K562 (cell line): ENCODE results near the gene YTHDF1. TPM values are rescaled to one million over a fixed set of nuclear protein-coding genes. Genes with fewer than 3 reads are reported as not detected.

Source experiments
- ATAC-seq: fragments of 200-7000 bp; cut with Tn5 transposase; 3 replicates; pipeline ENCODE4 v1.9.1; 2020; ENCODE audit warnings: moderate library complexity
- BruUV-seq: library from RNA; stranded (reverse); fragments of 400-500 nt; replicated peaks from 2 replicates; lab custom pipeline; 2021; lab: Mats Ljungman, UMichigan
- CTCF ChIA-PET: fragments of 300-600 bp; formaldehyde crosslinking; extraction: SDS; loops from one replicate; lab custom pipeline; 2021; ENCODE audit warnings: low intra/inter-chr PET ratio; lab: Yijun Ruan, JAX
- POLR2A ChIA-PET: fragments of 300-600, 350-650 bp; sonication (Branson Sonifier 250); formaldehyde crosslinking; extraction: SDS; loops from one replicate; lab custom pipeline; 2021; ENCODE audit warnings: antibody characterized with exemption, inconsistent platforms; lab: Yijun Ruan, JAX
- DNase-seq, 4 experiments: peaks; one replicate each; pipeline versions ENCODE4 v3.0.0 to v3.0.0-alpha.2; 2011 to 2018; ENCODE audit warnings: low spot score in 3 of 4, mixed read lengths in 3 of 4; ENCODE audit errors: extremely low read depth in 1 of 4
- FAIRE-seq: peaks from 2 replicates; lab custom pipeline; 2011; peaks lifted over from hg19 to GRCh38; lab: Jason Lieb, UNC
- H2AFZ ChIP-seq: 2 replicates; pipeline ENCODE4 v1.6.0; 2011; ENCODE audit warnings: low read depth, low read length, control low read depth, inconsistent platforms
- H3K27ac ChIP-seq: fragments of 200-600 bp; 3 replicates; pipeline ENCODE4 v1.8.0; 2011; ENCODE audit warnings: low read depth, mild to moderate bottlenecking, control low read depth, inconsistent platforms, low read length, moderate library complexity, mixed read lengths; ENCODE audit errors: extremely low read depth
- H3K27me3 ChIP-seq, 2 experiments: fragments of 300-600 bp in 1 of 2; 2 replicates in 1 of 2; 3 replicates in 1 of 2; pipeline versions ENCODE4 v1.6.0 to v1.8.0; 2011; ENCODE audit warnings: inconsistent platforms in 2 of 2, low read length in 2 of 2, mild to moderate bottlenecking in 1 of 2, mixed read lengths in 1 of 2, moderate library complexity in 1 of 2; ENCODE audit not compliant: control insufficient read depth in 2 of 2, insufficient read depth in 2 of 2
- H3K36me3 ChIP-seq: fragments of 300-600 bp; 3 replicates; pipeline ENCODE4 v1.8.0; 2011; ENCODE audit warnings: mild to moderate bottlenecking, low read length, inconsistent platforms; ENCODE audit not compliant: control insufficient read depth, insufficient read depth
- H3K4me1 ChIP-seq, 2 experiments: fragments of 200-600 bp in 1 of 2; replicated peaks in 1 of 2; 2 replicates in 1 of 2; 3 replicates in 1 of 2; pipeline versions ENCODE4 v1.5.1 to v1.8.0; 2011; ENCODE audit warnings: inconsistent platforms in 2 of 2, low read length in 2 of 2, mild to moderate bottlenecking in 1 of 2, mixed read lengths in 1 of 2, moderate library complexity in 1 of 2; ENCODE audit not compliant: control insufficient read depth in 2 of 2, insufficient read depth in 2 of 2
- H3K4me2 ChIP-seq: 2 replicates; pipeline ENCODE4 v1.6.1; 2011; ENCODE audit warnings: low read length, control low read depth, inconsistent platforms, mixed read lengths; ENCODE audit not compliant: insufficient read depth
- H3K4me3 ChIP-seq: fragments of 200-600 bp; sonication (generic), shearing (Covaris generic); 2 replicates; pipeline ENCODE4 v1.5.1; 2016; ENCODE audit warnings: control low read depth, inconsistent platforms
- H3K79me2 ChIP-seq: fragments of 200-600 bp; 3 replicates; pipeline ENCODE4 v1.8.0; 2011; ENCODE audit warnings: low read length, inconsistent platforms; ENCODE audit not compliant: control insufficient read depth, insufficient read depth
- H3K9ac ChIP-seq, 2 experiments: 2 replicates each; pipeline versions ENCODE4 v1.6.0 to v1.6.1; 2011; ENCODE audit warnings: low read depth in 2 of 2, low read length in 2 of 2, control low read depth in 1 of 2, inconsistent platforms in 1 of 2, mild to moderate bottlenecking in 1 of 2, mixed read lengths in 1 of 2; ENCODE audit not compliant: insufficient read depth in 1 of 2
- H3K9me1 ChIP-seq: one replicate; pipeline ENCODE4 v1.6.0; 2011; ENCODE audit warnings: inconsistent platforms, mild to moderate bottlenecking, low read length, moderate library complexity; ENCODE audit not compliant: control insufficient read depth, insufficient read depth
- H3K9me3 ChIP-seq: replicated peaks from 2 replicates; pipeline ENCODE4 v1.5.1; 2011; ENCODE audit warnings: low read depth, low read length, inconsistent platforms; ENCODE audit not compliant: control insufficient read depth, insufficient read depth
- H4K20me1 ChIP-seq: replicated peaks from 2 replicates; pipeline ENCODE4 v1.6.1; 2011; ENCODE audit warnings: low read length, inconsistent platforms, mixed read lengths; ENCODE audit not compliant: control insufficient read depth, insufficient read depth
- C11orf30 ChIP-seq: fragments of 450-650 bp; IDR thresholded peaks from 2 replicates; pipeline ENCODE4 v1.6.1; 2016; ENCODE audit warnings: low read depth, mild to moderate bottlenecking
- ELF2 ChIP-seq: fragments of 250-450 bp; sonication (Bioruptor Pico); IDR thresholded peaks from 2 replicates; pipeline ENCODE4 v1.5.0; 2021; ENCODE audit warnings: mild to moderate bottlenecking
- KLF16 ChIP-seq: IDR thresholded peaks from 2 replicates; pipeline ENCODE4 v1.6.1; 2016; ENCODE audit warnings: antibody characterized with exemption
- NCOA1 ChIP-seq: fragments of 450-650 bp; IDR thresholded peaks from 2 replicates; pipeline ENCODE4 v1.6.1; 2016; ENCODE audit warnings: low read depth
- WGBS: fragments of 100-300 bp; shearing (Covaris generic); methylation state at CpG from one replicate; pipeline ENCODE4 v1.1.6; 2016; ENCODE audit warnings: low coverage, mixed read lengths; ENCODE audit not compliant: insufficient coverage; ENCODE audit errors: missing lambda C conversion rate; 5-methylcytosine and 5-hydroxymethylcytosine counted together
- in situ Hi-C: fragments of 300-500 bp; cut with MboI; formaldehyde crosslinking; loops from 4 replicates; pipeline ENCODE4 v1.15.0; 2018; ENCODE audit warnings: inconsistent platforms, mixed read lengths
- intact Hi-C: fragments of 100-400 bp; cut with micrococcal nuclease; formaldehyde crosslinking; loops from 2 replicates; pipeline ENCODE4 v1.14.2; 2022
- polyA plus RNA-seq, 8 experiments: library from polyadenylated mRNA; depleted of rRNA in 4 of 8; stranded (reverse) in 5 of 8; unstranded in 3 of 8; fragments of >200 nt; fragmentation: Nextera tagmentation in 2 of 8; fragmentation: Illumina TruSeq in 1 of 8; extraction: Ambion mirVana in 2 of 8; extraction: Trizol in 1 of 8; gene quantifications; 2 replicates each; pipeline versions ENCODE4 v1.2.1 to v1.2.3, GENCODE V29; 2011 to 2014; ENCODE audit warnings: inconsistent platforms in 1 of 8, missing spikeins in 1 of 8
- total RNA-seq, 7 experiments: library from RNA; depleted of rRNA in 6 of 7; stranded (reverse); fragments of >200 nt in 6 of 7; fragmentation: Illumina TruSeq in 2 of 7; extraction: Trizol in 2 of 7; gene quantifications; 2 replicates each; pipeline versions ENCODE4 v1.2.1 to v1.2.3, GENCODE V29; 2011 to 2021; ENCODE audit warnings: low replicate concordance in 1 of 7
- TF ChIP-seq, protein P1 (sequence below): fragments of 450-650 bp; formaldehyde crosslinking; IDR thresholded peaks from 2 replicates; pipeline ENCODE4 v1.4.0; 2020; ENCODE audit warnings: mild to moderate bottlenecking, moderate library complexity
- TF ChIP-seq, protein P2 (sequence below): sonication (generic); formaldehyde crosslinking; IDR thresholded peaks from 2 replicates; pipeline ENCODE4 v1.8.0; 2023; ENCODE audit warnings: missing genetic modification reagents, mild to moderate bottlenecking, borderline replicate concordance
- TF ChIP-seq, protein P3 (sequence below): sonication (generic); formaldehyde crosslinking; IDR thresholded peaks from 2 replicates; pipeline ENCODE4 v1.9.0; 2022; ENCODE audit warnings: mild to moderate bottlenecking, missing genetic modification reagents

YTHDF1 gene
- total and polyA plus RNA-seq, 9 of the 15 experiments (the other 6 are each of a cell fraction or from before 2014, with no cell fraction given), result 10.1 to 42.4 (median 27.8) TPM

DNA sequence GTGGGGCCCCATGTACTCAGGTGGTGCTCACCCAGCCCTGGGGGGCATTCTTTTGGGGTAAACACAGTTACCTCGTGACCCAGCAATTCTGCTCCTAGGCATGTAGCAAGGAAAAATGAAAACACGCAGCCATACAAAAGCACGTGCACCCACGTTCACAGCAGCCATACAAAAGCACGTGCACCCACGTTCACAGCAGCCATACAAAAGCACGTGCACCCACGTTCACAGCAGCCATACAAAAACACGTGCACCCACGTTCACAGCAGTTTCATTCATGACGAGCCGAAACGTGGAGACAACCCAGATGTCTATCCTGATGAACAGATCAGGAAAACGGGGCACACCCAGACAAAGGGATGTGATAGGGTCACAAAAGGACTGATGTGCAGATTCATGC, 57.1 kb downstream of the YTHDF1 start:
- H3K27me3 ChIP-seq, result peaks cover 15 to 75% of the 10 kb centered on the region in 2 experiments
- POLR2A ChIA-PET, result no interaction called here

More for the DNA sequence above, 57.1 kb downstream of the YTHDF1 start:
- no peaks in the 10 kb centered on the region for H3K9me1 ChIP-seq
- no peak for DNase-seq
- no peaks in the 10 kb centered on the region for H3K9me3 ChIP-seq
- no peak overlapping the region for H3K4me2 ChIP-seq
- no peak overlapping the region for H3K4me3 ChIP-seq
- H4K20me1 ChIP-seq, result no peaks in the 10 kb centered on the region; the same call in none of the 2 replicates
- H3K9ac ChIP-seq, result no peak overlapping the region
- WGBS, result 0% methylated on average over 13 of the region's 14 CpGs
- TF ChIP-seq, protein P1, sequence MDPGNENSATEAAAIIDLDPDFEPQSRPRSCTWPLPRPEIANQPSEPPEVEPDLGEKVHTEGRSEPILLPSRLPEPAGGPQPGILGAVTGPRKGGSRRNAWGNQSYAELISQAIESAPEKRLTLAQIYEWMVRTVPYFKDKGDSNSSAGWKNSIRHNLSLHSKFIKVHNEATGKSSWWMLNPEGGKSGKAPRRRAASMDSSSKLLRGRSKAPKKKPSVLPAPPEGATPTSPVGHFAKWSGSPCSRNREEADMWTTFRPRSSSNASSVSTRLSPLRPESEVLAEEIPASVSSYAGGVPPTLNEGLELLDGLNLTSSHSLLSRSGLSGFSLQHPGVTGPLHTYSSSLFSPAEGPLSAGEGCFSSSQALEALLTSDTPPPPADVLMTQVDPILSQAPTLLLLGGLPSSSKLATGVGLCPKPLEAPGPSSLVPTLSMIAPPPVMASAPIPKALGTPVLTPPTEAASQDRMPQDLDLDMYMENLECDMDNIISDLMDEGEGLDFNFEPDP (CRISPR knock-in tag), result no peak
- TF ChIP-seq NCOA1 (no peak), C11orf30 (no peak), ELF2 (CRISPR knock-in tag) (no peak), KLF16 (no peak)
- TF ChIP-seq, protein P2, sequence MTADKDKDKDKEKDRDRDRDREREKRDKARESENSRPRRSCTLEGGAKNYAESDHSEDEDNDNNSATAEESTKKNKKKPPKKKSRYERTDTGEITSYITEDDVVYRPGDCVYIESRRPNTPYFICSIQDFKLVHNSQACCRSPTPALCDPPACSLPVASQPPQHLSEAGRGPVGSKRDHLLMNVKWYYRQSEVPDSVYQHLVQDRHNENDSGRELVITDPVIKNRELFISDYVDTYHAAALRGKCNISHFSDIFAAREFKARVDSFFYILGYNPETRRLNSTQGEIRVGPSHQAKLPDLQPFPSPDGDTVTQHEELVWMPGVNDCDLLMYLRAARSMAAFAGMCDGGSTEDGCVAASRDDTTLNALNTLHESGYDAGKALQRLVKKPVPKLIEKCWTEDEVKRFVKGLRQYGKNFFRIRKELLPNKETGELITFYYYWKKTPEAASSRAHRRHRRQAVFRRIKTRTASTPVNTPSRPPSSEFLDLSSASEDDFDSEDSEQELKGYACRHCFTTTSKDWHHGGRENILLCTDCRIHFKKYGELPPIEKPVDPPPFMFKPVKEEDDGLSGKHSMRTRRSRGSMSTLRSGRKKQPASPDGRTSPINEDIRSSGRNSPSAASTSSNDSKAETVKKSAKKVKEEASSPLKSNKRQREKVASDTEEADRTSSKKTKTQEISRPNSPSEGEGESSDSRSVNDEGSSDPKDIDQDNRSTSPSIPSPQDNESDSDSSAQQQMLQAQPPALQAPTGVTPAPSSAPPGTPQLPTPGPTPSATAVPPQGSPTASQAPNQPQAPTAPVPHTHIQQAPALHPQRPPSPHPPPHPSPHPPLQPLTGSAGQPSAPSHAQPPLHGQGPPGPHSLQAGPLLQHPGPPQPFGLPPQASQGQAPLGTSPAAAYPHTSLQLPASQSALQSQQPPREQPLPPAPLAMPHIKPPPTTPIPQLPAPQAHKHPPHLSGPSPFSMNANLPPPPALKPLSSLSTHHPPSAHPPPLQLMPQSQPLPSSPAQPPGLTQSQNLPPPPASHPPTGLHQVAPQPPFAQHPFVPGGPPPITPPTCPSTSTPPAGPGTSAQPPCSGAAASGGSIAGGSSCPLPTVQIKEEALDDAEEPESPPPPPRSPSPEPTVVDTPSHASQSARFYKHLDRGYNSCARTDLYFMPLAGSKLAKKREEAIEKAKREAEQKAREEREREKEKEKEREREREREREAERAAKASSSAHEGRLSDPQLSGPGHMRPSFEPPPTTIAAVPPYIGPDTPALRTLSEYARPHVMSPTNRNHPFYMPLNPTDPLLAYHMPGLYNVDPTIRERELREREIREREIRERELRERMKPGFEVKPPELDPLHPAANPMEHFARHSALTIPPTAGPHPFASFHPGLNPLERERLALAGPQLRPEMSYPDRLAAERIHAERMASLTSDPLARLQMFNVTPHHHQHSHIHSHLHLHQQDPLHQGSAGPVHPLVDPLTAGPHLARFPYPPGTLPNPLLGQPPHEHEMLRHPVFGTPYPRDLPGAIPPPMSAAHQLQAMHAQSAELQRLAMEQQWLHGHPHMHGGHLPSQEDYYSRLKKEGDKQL, result no peak
- TF ChIP-seq, protein P3, sequence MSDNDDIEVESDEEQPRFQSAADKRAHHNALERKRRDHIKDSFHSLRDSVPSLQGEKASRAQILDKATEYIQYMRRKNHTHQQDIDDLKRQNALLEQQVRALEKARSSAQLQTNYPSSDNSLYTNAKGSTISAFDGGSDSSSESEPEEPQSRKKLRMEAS (CRISPR knock-in tag), result peak; percentile 68
- TF ChIP-seq, all 486 proteins: peak for 1
- no peaks in the 10 kb centered on the region for H3K79me2 ChIP-seq
- in situ Hi-C loops (no loop called here), intact Hi-C loops (no loop called here)
- no TSS peak for BruUV-seq
- no peak for ATAC-seq
- H3K27ac ChIP-seq, result no peak overlapping the region
- CTCF ChIA-PET, result no interaction called here
- H3K36me3 ChIP-seq, result no peaks in the 10 kb centered on the region
- H3K4me1 ChIP-seq, result no peaks in the 10 kb centered on the region
- H2AFZ ChIP-seq, result no peak overlapping the region
- FAIRE-seq, result no peak
